Fibroblast of skin of right biceps (primary cell): ENCODE data around the gene ZG16.

ENCODE experiments used
- DNase-seq: peaks from one replicate; pipeline ENCODE4 v3.0.0-alpha.2; 2013

ZG16 gene

GRCh38 chr16:29811170-29811895 is 33.3 kb downstream of the ZG16 start:
- peak; percentile 97 for DNase-seq

- peak; percentile 66 for DNase-seq
These were observed 34.0 kb downstream of the ZG16 start, which contains the start of gene PRRT2 for GRCh38 chr16:29811896-29812665. Gene PRRT2 (plus strand): TSS chr16:29812193. CDS start chr16:29813055, 862 bp downstream.

- DNase-seq = no peak
These were observed 34.9 kb downstream of the ZG16 start for GRCh38 chr16:29812754-29813643.

GRCh38 chr16:29813644-29814562 is 35.8 kb downstream of the ZG16 start:
- DNase-seq = no peak

GRCh38 chr16:29814592-29814991 is 36.5 kb downstream of the ZG16 start:
- no peak for DNase-seq

- peak; percentile 40 for DNase-seq
These were observed 37.1 kb downstream of the ZG16 start for GRCh38 chr16:29815032-29815721.

GRCh38 chr16:29815793-29816693 is 38.0 kb downstream of the ZG16 start, which contains the start of gene PAGR1:
Gene PAGR1 (plus strand): TSS chr16:29816152. CDS start chr16:29816526, 374 bp downstream.
- peak; percentile 99 for DNase-seq

- DNase-seq = peak; percentile 60
These were observed 38.8 kb downstream of the ZG16 start for GRCh38 chr16:29816694-29817441.

GRCh38 chr16:29818082-29818481 is 40.0 kb downstream of the ZG16 start:
- DNase-seq = no peak

- DNase-seq = no peak
These were observed 41.5 kb downstream of the ZG16 start for GRCh38 chr16:29819506-29819905.

GRCh38 chr16:29820271-29820701 is 42.2 kb downstream of the ZG16 start, which contains the start of gene MVP:
Gene MVP (plus strand): TSS chr16:29820462. CDS start chr16:29830550, 10,088 bp downstream.
- DNase-seq = peak; percentile 72

GRCh38 chr16:29820730-29821642 is 42.9 kb downstream of the ZG16 start:
- no peak for DNase-seq

- DNase-seq = peak; percentile 83
These were observed 43.6 kb downstream of the ZG16 start for GRCh38 chr16:29821643-29822115.

GRCh38 chr16:29824589-29825144 is 46.6 kb downstream of the ZG16 start:
- peak; percentile 87 for DNase-seq

GRCh38 chr16:29825145-29826044 is 47.3 kb downstream of the ZG16 start:
- DNase-seq = peak; percentile 85

- no peak for DNase-seq
These were observed 48.3 kb downstream of the ZG16 start for GRCh38 chr16:29826342-29826695.
